Prostate gland (tissue), 2 donors: ENCODE measurements around the gene UNK.
"Not testable (repeated sequence)": the region's sequence is repeated elsewhere in the genome, so short reads cannot be mapped to it uniquely, and the experiment has no call there.

Experiments
- CTCF ChIP-seq, 4 experiments: fragments of 200-600 bp in 2 of 4; fragments of 450-650 bp in 2 of 4; sonication (generic) in 2 of 4; IDR thresholded peaks; 1 replicate in 3 of 4; 2 replicates in 1 of 4; pipeline ENCODE4 v1.5.1; 2016 to 2019; ENCODE audit warnings: antibody characterized with exemption in 4 of 4, mild to moderate bottlenecking in 2 of 4, moderate library complexity in 2 of 4
- POLR2A ChIP-seq: fragments of 450-650 bp; IDR thresholded peaks from one replicate; pipeline ENCODE4 v1.6.1; 2016; ENCODE audit warnings: antibody characterized with exemption, mild to moderate bottlenecking
- POLR2AphosphoS5 ChIP-seq: sonication (generic); formaldehyde crosslinking; IDR thresholded peaks from one replicate; pipeline ENCODE4 v1.6.1; 2017; ENCODE audit warnings: antibody characterized with exemption

GRCh38 chr17:75870228-75870627 is 85.6 kb downstream of the UNK start:
- not testable (repeated sequence) for TF ChIP-seq CTCF (IDR thresholded peaks at IDR 0.05); POLR2A; POLR2AphosphoS5
